HepG2 (cell line): ENCODE results near the gene SAMM50.

ENCODE experiments used
- ATF1 ChIP-seq: IDR thresholded peaks from 2 replicates; pipeline ENCODE4 v1.6.1; 2016; ENCODE audit warnings: mild to moderate bottlenecking, control low read depth
- IRF2 ChIP-seq: IDR thresholded peaks from 2 replicates; pipeline ENCODE4 v1.6.1; 2018; ENCODE audit warnings: missing genetic modification reagents, missing compliant biosample characterization
- ISL2 ChIP-seq: sonication (generic); formaldehyde crosslinking; IDR thresholded peaks from 2 replicates; pipeline ENCODE4 v1.5.0; 2020; ENCODE audit warnings: missing genetic modification reagents
- KDM4B ChIP-seq: sonication (generic); formaldehyde crosslinking; IDR thresholded peaks from 2 replicates; pipeline ENCODE4 v1.4.0; 2020; ENCODE audit warnings: missing genetic modification reagents
- MYC ChIP-seq: sonication (generic); formaldehyde crosslinking; IDR thresholded peaks from 2 replicates; pipeline ENCODE4 v1.9.0; 2021; ENCODE audit warnings: missing genetic modification reagents, borderline replicate concordance
- NR1H2 ChIP-seq: sonication (generic); formaldehyde crosslinking; IDR thresholded peaks from 2 replicates; pipeline ENCODE4 v1.8.1; 2022; ENCODE audit warnings: low read depth, missing genetic modification reagents, borderline replicate concordance
- PREB ChIP-seq: sonication (generic); formaldehyde crosslinking; IDR thresholded peaks from 2 replicates; pipeline ENCODE4 v1.4.0; 2020; ENCODE audit warnings: missing genetic modification reagents
- SETDB1 ChIP-seq: sonication (generic); formaldehyde crosslinking; IDR thresholded peaks from 2 replicates; pipeline ENCODE4 v1.5.1; 2020; ENCODE audit warnings: missing genetic modification reagents, mild to moderate bottlenecking, borderline replicate concordance
- TP53 ChIP-seq: sonication (generic); formaldehyde crosslinking; conservative IDR thresholded peaks from 2 replicates; pipeline ENCODE4 v1.4.0; 2020; ENCODE audit warnings: missing genetic modification reagents
- TF ChIP-seq, protein P1 (sequence below): sonication (generic); formaldehyde crosslinking; IDR thresholded peaks from 2 replicates; pipeline ENCODE4 v1.8.0; 2022; ENCODE audit warnings: missing genetic modification reagents, mild to moderate bottlenecking, borderline replicate concordance
- TF ChIP-seq, protein P2 (sequence below): sonication (generic); formaldehyde crosslinking; IDR thresholded peaks from 2 replicates; pipeline ENCODE4 v1.4.0; 2020; ENCODE audit warnings: missing genetic modification reagents, borderline replicate concordance
- TF ChIP-seq, protein P3 (sequence below): sonication (generic); formaldehyde crosslinking; IDR thresholded peaks from 2 replicates; pipeline ENCODE4 v1.5.0; 2020; ENCODE audit warnings: mild to moderate bottlenecking, missing genetic modification reagents
- TF ChIP-seq, protein P4 (sequence below): sonication (generic); formaldehyde crosslinking; IDR thresholded peaks from 2 replicates; pipeline ENCODE4 v1.5.0; 2020; ENCODE audit warnings: mild to moderate bottlenecking, missing genetic modification reagents, moderate library complexity

DNA sequence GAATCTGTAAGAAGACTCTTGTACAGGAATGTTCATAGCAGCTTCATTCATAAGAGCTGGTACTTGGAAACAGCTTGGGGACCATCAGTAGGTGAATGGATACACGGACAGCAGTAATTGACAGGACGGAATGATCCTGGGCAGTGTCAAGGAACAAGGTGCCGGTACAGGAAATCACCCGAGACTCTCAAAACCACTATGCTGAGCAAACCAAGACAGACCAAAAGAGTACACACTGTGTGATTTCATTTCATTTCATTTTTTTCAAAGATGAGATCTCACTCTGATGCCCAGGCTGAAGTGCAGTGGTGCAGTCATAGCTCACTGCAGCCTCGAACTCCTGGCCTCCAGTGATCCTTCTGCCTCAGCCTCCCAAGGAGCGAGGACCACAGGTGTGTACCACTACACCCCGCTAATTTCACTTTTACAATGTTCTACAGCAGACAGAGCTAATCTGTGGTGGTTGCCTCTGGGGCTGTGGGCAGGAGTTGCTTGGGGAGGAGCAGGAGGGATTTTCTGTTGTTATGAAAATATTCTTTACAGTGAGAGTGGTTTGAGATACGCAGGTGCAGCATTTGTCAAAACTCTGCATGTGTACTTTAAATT, 84.4 kb downstream of the SAMM50 start:
- TF ChIP-seq PREB (CRISPR knock-in tag) (no peak), ATF1 (no peak), SETDB1 (CRISPR knock-in tag) (no peak), KDM4B (CRISPR knock-in tag) (no peak), TP53 (CRISPR knock-in tag) (no peak), ISL2 (CRISPR knock-in tag) (no peak), MYC (no peak), IRF2 (CRISPR knock-in tag) (no peak), NR1H2 (CRISPR knock-in tag) (no peak)
- TF ChIP-seq, protein P1, sequence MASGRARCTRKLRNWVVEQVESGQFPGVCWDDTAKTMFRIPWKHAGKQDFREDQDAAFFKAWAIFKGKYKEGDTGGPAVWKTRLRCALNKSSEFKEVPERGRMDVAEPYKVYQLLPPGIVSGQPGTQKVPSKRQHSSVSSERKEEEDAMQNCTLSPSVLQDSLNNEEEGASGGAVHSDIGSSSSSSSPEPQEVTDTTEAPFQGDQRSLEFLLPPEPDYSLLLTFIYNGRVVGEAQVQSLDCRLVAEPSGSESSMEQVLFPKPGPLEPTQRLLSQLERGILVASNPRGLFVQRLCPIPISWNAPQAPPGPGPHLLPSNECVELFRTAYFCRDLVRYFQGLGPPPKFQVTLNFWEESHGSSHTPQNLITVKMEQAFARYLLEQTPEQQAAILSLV (CRISPR knock-in tag), result no peak
- TF ChIP-seq, protein P2, sequence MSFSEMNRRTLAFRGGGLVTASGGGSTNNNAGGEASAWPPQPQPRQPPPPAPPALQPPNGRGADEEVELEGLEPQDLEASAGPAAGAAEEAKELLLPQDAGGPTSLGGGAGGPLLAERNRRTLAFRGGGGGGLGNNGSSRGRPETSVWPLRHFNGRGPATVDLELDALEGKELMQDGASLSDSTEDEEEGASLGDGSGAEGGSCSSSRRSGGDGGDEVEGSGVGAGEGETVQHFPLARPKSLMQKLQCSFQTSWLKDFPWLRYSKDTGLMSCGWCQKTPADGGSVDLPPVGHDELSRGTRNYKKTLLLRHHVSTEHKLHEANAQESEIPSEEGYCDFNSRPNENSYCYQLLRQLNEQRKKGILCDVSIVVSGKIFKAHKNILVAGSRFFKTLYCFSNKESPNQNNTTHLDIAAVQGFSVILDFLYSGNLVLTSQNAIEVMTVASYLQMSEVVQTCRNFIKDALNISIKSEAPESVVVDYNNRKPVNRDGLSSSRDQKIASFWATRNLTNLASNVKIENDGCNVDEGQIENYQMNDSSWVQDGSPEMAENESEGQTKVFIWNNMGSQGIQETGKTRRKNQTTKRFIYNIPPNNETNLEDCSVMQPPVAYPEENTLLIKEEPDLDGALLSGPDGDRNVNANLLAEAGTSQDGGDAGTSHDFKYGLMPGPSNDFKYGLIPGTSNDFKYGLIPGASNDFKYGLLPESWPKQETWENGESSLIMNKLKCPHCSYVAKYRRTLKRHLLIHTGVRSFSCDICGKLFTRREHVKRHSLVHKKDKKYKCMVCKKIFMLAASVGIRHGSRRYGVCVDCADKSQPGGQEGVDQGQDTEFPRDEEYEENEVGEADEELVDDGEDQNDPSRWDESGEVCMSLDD, result no peak
- TF ChIP-seq, protein P3, sequence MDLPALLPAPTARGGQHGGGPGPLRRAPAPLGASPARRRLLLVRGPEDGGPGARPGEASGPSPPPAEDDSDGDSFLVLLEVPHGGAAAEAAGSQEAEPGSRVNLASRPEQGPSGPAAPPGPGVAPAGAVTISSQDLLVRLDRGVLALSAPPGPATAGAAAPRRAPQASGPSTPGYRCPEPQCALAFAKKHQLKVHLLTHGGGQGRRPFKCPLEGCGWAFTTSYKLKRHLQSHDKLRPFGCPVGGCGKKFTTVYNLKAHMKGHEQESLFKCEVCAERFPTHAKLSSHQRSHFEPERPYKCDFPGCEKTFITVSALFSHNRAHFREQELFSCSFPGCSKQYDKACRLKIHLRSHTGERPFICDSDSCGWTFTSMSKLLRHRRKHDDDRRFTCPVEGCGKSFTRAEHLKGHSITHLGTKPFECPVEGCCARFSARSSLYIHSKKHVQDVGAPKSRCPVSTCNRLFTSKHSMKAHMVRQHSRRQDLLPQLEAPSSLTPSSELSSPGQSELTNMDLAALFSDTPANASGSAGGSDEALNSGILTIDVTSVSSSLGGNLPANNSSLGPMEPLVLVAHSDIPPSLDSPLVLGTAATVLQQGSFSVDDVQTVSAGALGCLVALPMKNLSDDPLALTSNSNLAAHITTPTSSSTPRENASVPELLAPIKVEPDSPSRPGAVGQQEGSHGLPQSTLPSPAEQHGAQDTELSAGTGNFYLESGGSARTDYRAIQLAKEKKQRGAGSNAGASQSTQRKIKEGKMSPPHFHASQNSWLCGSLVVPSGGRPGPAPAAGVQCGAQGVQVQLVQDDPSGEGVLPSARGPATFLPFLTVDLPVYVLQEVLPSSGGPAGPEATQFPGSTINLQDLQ (CRISPR knock-in tag), result no peak
- TF ChIP-seq, protein P4, sequence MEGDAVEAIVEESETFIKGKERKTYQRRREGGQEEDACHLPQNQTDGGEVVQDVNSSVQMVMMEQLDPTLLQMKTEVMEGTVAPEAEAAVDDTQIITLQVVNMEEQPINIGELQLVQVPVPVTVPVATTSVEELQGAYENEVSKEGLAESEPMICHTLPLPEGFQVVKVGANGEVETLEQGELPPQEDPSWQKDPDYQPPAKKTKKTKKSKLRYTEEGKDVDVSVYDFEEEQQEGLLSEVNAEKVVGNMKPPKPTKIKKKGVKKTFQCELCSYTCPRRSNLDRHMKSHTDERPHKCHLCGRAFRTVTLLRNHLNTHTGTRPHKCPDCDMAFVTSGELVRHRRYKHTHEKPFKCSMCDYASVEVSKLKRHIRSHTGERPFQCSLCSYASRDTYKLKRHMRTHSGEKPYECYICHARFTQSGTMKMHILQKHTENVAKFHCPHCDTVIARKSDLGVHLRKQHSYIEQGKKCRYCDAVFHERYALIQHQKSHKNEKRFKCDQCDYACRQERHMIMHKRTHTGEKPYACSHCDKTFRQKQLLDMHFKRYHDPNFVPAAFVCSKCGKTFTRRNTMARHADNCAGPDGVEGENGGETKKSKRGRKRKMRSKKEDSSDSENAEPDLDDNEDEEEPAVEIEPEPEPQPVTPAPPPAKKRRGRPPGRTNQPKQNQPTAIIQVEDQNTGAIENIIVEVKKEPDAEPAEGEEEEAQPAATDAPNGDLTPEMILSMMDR (CRISPR knock-in tag), result no peak
